IPS-15b (cell line): ENCODE results near the gene PON2.
"Not testable (repeated sequence)": the region's sequence is repeated elsewhere in the genome, so short reads cannot be mapped to it uniquely, and the experiment has no call there.

ENCODE experiments used
- H3K27me3 ChIP-seq: one replicate; pipeline ENCODE4 v1.6.1; 2013; ENCODE audit warnings: low read length; ENCODE audit not compliant: control insufficient read depth, insufficient read depth
- H3K36me3 ChIP-seq: one replicate; pipeline ENCODE4 v1.6.1; 2013; ENCODE audit warnings: low read length; ENCODE audit not compliant: control insufficient read depth, insufficient read depth
- H3K4me1 ChIP-seq: one replicate; pipeline ENCODE4 v1.6.1; 2013; ENCODE audit warnings: mild to moderate bottlenecking, low read length; ENCODE audit not compliant: control insufficient read depth, insufficient read depth
- H3K4me3 ChIP-seq: one replicate; pipeline ENCODE4 v1.5.1; 2013; ENCODE audit warnings: low read depth, low read length
- H3K9ac ChIP-seq: one replicate; pipeline ENCODE4 v1.6.1; 2013; ENCODE audit warnings: low read depth, mild to moderate bottlenecking, low read length
- H3K9me3 ChIP-seq: one replicate; pipeline ENCODE4 v1.6.1; 2013; ENCODE audit warnings: mild to moderate bottlenecking, low read length; ENCODE audit not compliant: control insufficient read depth, insufficient read depth

PON2 gene

GRCh38 chr7:95471071-95471470 lies 36.2 kb upstream of the PON2 start:
- Histone ChIP-seq H3K27me3 (no peaks in the 10 kb centered on the region), H3K9ac (no peak overlapping the region), H3K36me3 (no peaks in the 10 kb centered on the region), H3K4me3 (no peak overlapping the region), H3K4me1 (peaks cover 19% of the 10 kb centered on the region), H3K9me3 (no peaks in the 10 kb centered on the region)

- peaks cover 19% of the 10 kb centered on the region for H3K4me1 ChIP-seq
- H3K4me3 ChIP-seq, result no peak overlapping the region
- no peak overlapping the region for H3K9ac ChIP-seq
Observed at GRCh38 chr7:95470452-95470851, 35.6 kb upstream of the PON2 start.

GRCh38 chr7:95469848-95470247 lies 35.0 kb upstream of the PON2 start:
- Histone ChIP-seq H3K27me3 (no peaks in the 10 kb centered on the region), H3K9ac (no peak overlapping the region), H3K4me1 (peaks cover 19% of the 10 kb centered on the region), H3K4me3 (no peak overlapping the region), H3K9me3 (no peaks in the 10 kb centered on the region), H3K36me3 (no peaks in the 10 kb centered on the region)

More at GRCh38 chr7:95470452-95470851, 35.6 kb upstream of the PON2 start:
- Histone ChIP-seq H3K27me3 (no peaks in the 10 kb centered on the region), H3K36me3 (no peaks in the 10 kb centered on the region), H3K9me3 (no peaks in the 10 kb centered on the region)

- no peak overlapping the region for H3K9ac ChIP-seq
- H3K4me3 ChIP-seq, result no peak overlapping the region
- no peaks in the 10 kb centered on the region for H3K36me3 ChIP-seq
- peaks cover 19% of the 10 kb centered on the region for H3K4me1 ChIP-seq
- no peaks in the 10 kb centered on the region for H3K9me3 ChIP-seq
- no peaks in the 10 kb centered on the region for H3K27me3 ChIP-seq
Observed at GRCh38 chr7:95469187-95469586, 34.4 kb upstream of the PON2 start.

GRCh38 chr7:95467912-95468607 lies 33.2 kb upstream of the PON2 start:
- Histone ChIP-seq H3K4me1 (peaks cover 19% of the 10 kb centered on the region), H3K9me3 (no peaks in the 10 kb centered on the region)

GRCh38 chr7:95460653-95461052 lies 25.8 kb upstream of the PON2 start:
- H3K9me3 ChIP-seq, H3K27me3 ChIP-seq, H3K36me3 ChIP-seq, H3K4me3 ChIP-seq, H3K9ac ChIP-seq, H3K4me1 ChIP-seq: not testable (repeated sequence)

More at GRCh38 chr7:95467912-95468607, 33.2 kb upstream of the PON2 start:
- H3K27me3 ChIP-seq, result no peaks in the 10 kb centered on the region
- no peak overlapping the region for H3K9ac ChIP-seq
- no peaks in the 10 kb centered on the region for H3K36me3 ChIP-seq
- no peak overlapping the region for H3K4me3 ChIP-seq

- H3K9me3 ChIP-seq, result peaks cover 2% of the 10 kb centered on the region
Observed at GRCh38 chr7:95457947-95458346, 23.1 kb upstream of the PON2 start.

GRCh38 chr7:95454438-95455045 lies 19.7 kb upstream of the PON2 start:
- Histone ChIP-seq H3K36me3 (no peaks in the 10 kb centered on the region), H3K9ac (no peak overlapping the region), H3K9me3 (no peaks in the 10 kb centered on the region), H3K27me3 (no peaks in the 10 kb centered on the region), H3K4me1 (no peaks in the 10 kb centered on the region), H3K4me3 (no peak overlapping the region)

More at GRCh38 chr7:95457947-95458346, 23.1 kb upstream of the PON2 start:
- Histone ChIP-seq H3K27me3 (no peaks in the 10 kb centered on the region), H3K9ac (no peak overlapping the region), H3K4me1 (no peaks in the 10 kb centered on the region), H3K4me3 (no peak overlapping the region), H3K36me3 (no peaks in the 10 kb centered on the region)

- no peak overlapping the region for H3K9ac ChIP-seq
- no peaks in the 10 kb centered on the region for H3K4me1 ChIP-seq
- no peaks in the 10 kb centered on the region for H3K36me3 ChIP-seq
- H3K27me3 ChIP-seq, result no peaks in the 10 kb centered on the region
- no peaks in the 10 kb centered on the region for H3K9me3 ChIP-seq
- no peak overlapping the region for H3K4me3 ChIP-seq
Observed at GRCh38 chr7:95446618-95447017, 11.8 kb upstream of the PON2 start.

- Histone ChIP-seq H3K4me1 (no peaks in the 10 kb centered on the region), H3K27me3 (no peaks in the 10 kb centered on the region), H3K4me3 (no peak overlapping the region), H3K9ac (no peak overlapping the region), H3K9me3 (no peaks in the 10 kb centered on the region), H3K36me3 (no peaks in the 10 kb centered on the region)
Observed at GRCh38 chr7:95444796-95445195, 10.0 kb upstream of the PON2 start.

- no peaks in the 10 kb centered on the region for H3K4me1 ChIP-seq
- no peaks in the 10 kb centered on the region for H3K27me3 ChIP-seq
- H3K4me3 ChIP-seq, result no peak overlapping the region
- no peaks in the 10 kb centered on the region for H3K9me3 ChIP-seq
- H3K36me3 ChIP-seq, result no peaks in the 10 kb centered on the region
- H3K9ac ChIP-seq, result no peak overlapping the region
Observed at GRCh38 chr7:95441042-95441823, 6.4 kb upstream of the PON2 start.
